GM19397 (cell line): ENCODE measurements around the gene XBP1.
"Not testable (repeated sequence)": the region's sequence is repeated elsewhere in the genome, so short reads cannot be mapped to it uniquely, and the experiment has no call there.

Source experiments
- ATAC-seq: cut with Tn5 transposase; IDR thresholded peaks from one replicate; pipeline ENCODE4 v1.9.1; 2021; ENCODE audit warnings: mild to moderate bottlenecking, moderate library complexity; ENCODE audit not compliant: unreplicated experiment

XBP1 gene

GRCh38 chr22:28819253-28820096 is 19.1 kb upstream of the XBP1 start:
- ATAC-seq: no peak

GRCh38 chr22:28817919-28818859 is 17.8 kb upstream of the XBP1 start:
- no peak for ATAC-seq

- no peak for ATAC-seq
These were observed 16.7 kb upstream of the XBP1 start for GRCh38 chr22:28817064-28817463.

- no peak for ATAC-seq
These were observed 15.4 kb upstream of the XBP1 start for GRCh38 chr22:28815729-28816128.

GRCh38 chr22:28815111-28815510 is 14.7 kb upstream of the XBP1 start:
- ATAC-seq: no peak

- no peak for ATAC-seq
These were observed 13.6 kb upstream of the XBP1 start for GRCh38 chr22:28813772-28814518.

GRCh38 chr22:28812516-28812915 is 12.1 kb upstream of the XBP1 start:
- no peak for ATAC-seq

- no peak for ATAC-seq
These were observed 10.6 kb upstream of the XBP1 start for GRCh38 chr22:28810821-28811491.

GRCh38 chr22:28808716-28809355 is 8.5 kb upstream of the XBP1 start:
- ATAC-seq: no peak

- ATAC-seq: not testable (repeated sequence)
These were observed 5.1 kb upstream of the XBP1 start for GRCh38 chr22:28805426-28805825.

GRCh38 chr22:28802595-28803123 is 2.3 kb upstream of the XBP1 start:
- no peak for ATAC-seq

- ATAC-seq: no peak
These were observed 1.7 kb upstream of the XBP1 start for GRCh38 chr22:28801845-28802594.

- ATAC-seq: peak; percentile 39
These were observed 612 bp downstream of the XBP1 start for GRCh38 chr22:28799606-28800307.

GRCh38 chr22:28798810-28799605 is 1.4 kb downstream of the XBP1 start:
- no peak for ATAC-seq

- no peak for ATAC-seq
These were observed 4.2 kb downstream of the XBP1 start for GRCh38 chr22:28795932-28796856.

- no peak for ATAC-seq
These were observed 5.2 kb downstream of the XBP1 start for GRCh38 chr22:28795071-28795693.
